ENCODE results near the gene C1orf21. TPM values are rescaled to one million over a fixed set of nuclear protein-coding genes. Genes with fewer than 3 reads are reported as not detected.

Gene C1orf21
- polyA plus RNA-seq, 1 experiment: 4.3 TPM

DNA sequence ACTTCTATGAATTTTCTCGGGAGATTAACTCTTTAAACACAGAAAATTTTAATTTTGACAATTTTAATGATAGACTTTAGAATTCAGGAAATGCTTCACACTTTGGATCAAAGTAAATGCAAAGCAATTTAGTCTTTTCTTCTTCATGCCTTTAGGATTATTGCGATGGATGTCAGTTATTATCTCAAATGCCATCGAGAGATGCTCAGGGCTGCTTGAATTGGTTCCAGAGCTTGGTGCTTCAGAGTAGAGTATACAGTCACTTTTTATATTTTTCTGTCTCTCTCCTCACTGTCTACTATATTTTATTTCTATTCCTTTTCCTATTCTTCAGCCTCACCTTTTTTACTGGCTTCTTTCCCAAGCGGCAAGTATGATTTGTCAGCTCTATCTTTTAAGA lies 59.2 kb downstream of the C1orf21 start:
- no peak for DNase-seq (ENCODE audit: low read depth)
- Histone ChIP-seq H3K27me3 (ENCODE audit: control insufficient read depth, insufficient read depth, low read length) (no peaks in the 10 kb centered on the region), H3K36me3 (ENCODE audit: control insufficient read depth, insufficient read depth, low read length) (no peaks in the 10 kb centered on the region), H3K4me3 (ENCODE audit: low read depth, low read length) (no peak overlapping the region)
- POLR2A ChIA-PET: no interaction called here
- TF ChIP-seq, protein P1, sequence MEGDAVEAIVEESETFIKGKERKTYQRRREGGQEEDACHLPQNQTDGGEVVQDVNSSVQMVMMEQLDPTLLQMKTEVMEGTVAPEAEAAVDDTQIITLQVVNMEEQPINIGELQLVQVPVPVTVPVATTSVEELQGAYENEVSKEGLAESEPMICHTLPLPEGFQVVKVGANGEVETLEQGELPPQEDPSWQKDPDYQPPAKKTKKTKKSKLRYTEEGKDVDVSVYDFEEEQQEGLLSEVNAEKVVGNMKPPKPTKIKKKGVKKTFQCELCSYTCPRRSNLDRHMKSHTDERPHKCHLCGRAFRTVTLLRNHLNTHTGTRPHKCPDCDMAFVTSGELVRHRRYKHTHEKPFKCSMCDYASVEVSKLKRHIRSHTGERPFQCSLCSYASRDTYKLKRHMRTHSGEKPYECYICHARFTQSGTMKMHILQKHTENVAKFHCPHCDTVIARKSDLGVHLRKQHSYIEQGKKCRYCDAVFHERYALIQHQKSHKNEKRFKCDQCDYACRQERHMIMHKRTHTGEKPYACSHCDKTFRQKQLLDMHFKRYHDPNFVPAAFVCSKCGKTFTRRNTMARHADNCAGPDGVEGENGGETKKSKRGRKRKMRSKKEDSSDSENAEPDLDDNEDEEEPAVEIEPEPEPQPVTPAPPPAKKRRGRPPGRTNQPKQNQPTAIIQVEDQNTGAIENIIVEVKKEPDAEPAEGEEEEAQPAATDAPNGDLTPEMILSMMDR (IDR thresholded peaks at IDR 0.05; ENCODE audit: insufficient read depth, low read depth, low read length): no peak
- CTCF ChIA-PET: interaction anchor here (0.8 kb wide), 1 partner anchor 18 kb away, joined by 3 read pairs; no protein-coding TSS in a partner anchor

DNA sequence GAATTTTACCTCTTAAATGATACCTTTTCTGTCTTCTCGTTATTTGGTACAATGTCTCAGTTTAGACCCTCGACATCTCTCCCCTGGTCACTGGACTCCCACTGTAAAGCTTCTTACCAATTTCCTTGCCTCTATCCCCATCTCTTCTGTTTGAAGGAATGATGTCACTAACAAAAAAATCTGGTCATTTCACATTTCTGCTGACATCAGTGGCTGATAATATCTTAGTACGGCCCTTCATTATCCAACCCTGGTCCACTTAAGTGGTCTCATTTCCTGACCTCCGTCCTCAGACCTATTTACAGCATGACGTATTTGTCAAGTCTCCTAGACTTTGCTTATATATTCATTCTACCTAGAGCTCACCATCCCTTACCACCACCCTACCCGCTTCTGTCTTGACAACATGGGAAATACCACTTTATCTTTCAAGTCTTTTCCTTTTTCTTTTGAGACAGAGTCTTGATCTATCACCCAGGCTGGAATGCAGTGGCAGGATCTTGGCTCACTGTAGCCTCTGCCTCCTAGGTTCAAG lies 60.9 kb downstream of the C1orf21 start:
- TF ChIP-seq, protein P1 (IDR thresholded peaks at IDR 0.05; ENCODE audit: insufficient read depth, low read depth, low read length): no peak

DNA sequence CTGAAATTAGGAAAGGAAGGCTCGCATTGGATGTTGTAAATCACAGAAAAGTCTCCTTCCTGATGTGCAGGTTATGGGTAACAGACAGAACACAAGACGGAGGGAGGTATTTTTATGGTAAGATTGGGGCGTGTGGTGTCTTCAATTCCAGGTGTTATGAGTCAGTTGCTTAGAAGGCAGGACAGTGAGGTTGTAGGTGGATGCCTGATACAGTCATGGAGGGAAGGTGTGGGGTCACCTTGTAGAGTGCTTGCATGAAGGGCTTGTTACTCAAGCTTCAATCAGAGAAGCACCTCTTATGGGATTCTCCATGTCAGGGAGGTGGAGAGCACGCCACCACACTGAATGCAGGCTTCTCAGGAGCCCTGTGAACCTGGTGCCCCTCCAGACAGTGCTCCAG lies 63.1 kb downstream of the C1orf21 start:
- H3K4me3 ChIP-seq (ENCODE audit: low read depth, low read length): no peak overlapping the region
- CTCF ChIA-PET: no interaction called here
- POLR2A ChIA-PET: no interaction called here
- no peaks in the 10 kb centered on the region for H3K27me3 ChIP-seq (ENCODE audit: control insufficient read depth, insufficient read depth, low read length)
- TF ChIP-seq, protein P1 (IDR thresholded peaks at IDR 0.05; ENCODE audit: insufficient read depth, low read depth, low read length): no peak
- no peaks in the 10 kb centered on the region for H3K36me3 ChIP-seq (ENCODE audit: control insufficient read depth, insufficient read depth, low read length)
- no peak for DNase-seq (ENCODE audit: low read depth)

More for the DNA sequence above, 60.9 kb downstream of the C1orf21 start:
- Histone ChIP-seq H3K36me3 (ENCODE audit: control insufficient read depth, insufficient read depth, low read length) (no peaks in the 10 kb centered on the region), H3K27me3 (ENCODE audit: control insufficient read depth, insufficient read depth, low read length) (no peaks in the 10 kb centered on the region), H3K4me3 (ENCODE audit: low read depth, low read length) (no peak overlapping the region)
- CTCF ChIA-PET: no interaction called here
- POLR2A ChIA-PET: no interaction called here
- no peak for DNase-seq (ENCODE audit: low read depth)

DNA sequence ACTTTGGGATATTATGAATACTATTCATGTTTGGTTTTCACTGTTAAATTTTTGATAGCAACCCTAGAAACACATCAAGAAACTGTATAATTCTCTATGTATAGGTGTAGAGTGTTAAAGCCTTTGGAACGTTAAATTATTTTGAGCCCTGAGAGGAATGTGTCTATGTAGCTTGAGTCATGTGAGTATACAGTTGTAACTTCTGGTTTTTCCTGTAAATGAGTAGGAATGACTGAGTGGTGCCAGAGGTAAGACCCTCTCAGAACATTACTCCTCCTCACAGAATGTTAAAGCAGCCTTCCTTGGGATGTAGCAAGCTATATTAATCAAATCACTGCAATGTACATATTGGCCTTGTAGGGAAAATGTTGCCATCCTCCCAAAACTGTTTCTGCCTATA lies 69.0 kb downstream of the C1orf21 start:
- CTCF ChIA-PET: no interaction called here
- DNase-seq (ENCODE audit: low read depth): no peak
- TF ChIP-seq, protein P1 (IDR thresholded peaks at IDR 0.05; ENCODE audit: insufficient read depth, low read depth, low read length): no peak

DNA sequence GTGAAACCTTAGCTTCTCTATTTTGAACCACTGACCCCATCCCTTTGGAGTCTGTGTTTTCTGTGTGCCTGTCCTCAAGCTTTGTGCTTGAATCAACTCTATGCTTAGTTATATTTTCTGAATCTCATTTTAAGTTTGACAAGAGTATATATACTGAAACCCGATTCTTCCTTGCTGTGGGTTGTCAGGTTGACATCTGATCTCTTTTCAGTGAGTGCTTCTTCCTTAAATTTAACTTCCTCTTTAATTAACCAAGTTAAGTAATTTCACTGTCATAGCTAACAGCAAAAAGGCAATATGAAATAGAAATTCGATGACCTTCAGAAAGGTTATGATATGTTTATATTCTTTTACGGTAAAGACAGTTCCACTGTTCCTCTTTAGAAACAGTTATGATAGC lies 69.4 kb downstream of the C1orf21 start:
- TF ChIP-seq, protein P1 (IDR thresholded peaks at IDR 0.05; ENCODE audit: insufficient read depth, low read depth, low read length): no peak
- POLR2A ChIA-PET: no interaction called here
- no peak for DNase-seq (ENCODE audit: low read depth)
- CTCF ChIA-PET: interaction anchor here (1.0 kb wide), 1 partner anchor 107 kb away, joined by 3 read pairs; no protein-coding TSS in a partner anchor
- no peaks in the 10 kb centered on the region for H3K27me3 ChIP-seq (ENCODE audit: control insufficient read depth, insufficient read depth, low read length)
- no peaks in the 10 kb centered on the region for H3K36me3 ChIP-seq (ENCODE audit: control insufficient read depth, insufficient read depth, low read length)
- no peak overlapping the region for H3K4me3 ChIP-seq (ENCODE audit: low read depth, low read length)

More for the DNA sequence above, 69.0 kb downstream of the C1orf21 start:
- no peaks in the 10 kb centered on the region for H3K36me3 ChIP-seq (ENCODE audit: control insufficient read depth, insufficient read depth, low read length)
- no peaks in the 10 kb centered on the region for H3K27me3 ChIP-seq (ENCODE audit: control insufficient read depth, insufficient read depth, low read length)
- no peak overlapping the region for H3K4me3 ChIP-seq (ENCODE audit: low read depth, low read length)
- POLR2A ChIA-PET: no interaction called here

Measured in BJ (cell line).